AG09319 (cell line): ENCODE results near the gene ALDH1A1.

Experiments used
- DNase-seq: peaks from one replicate; pipeline ENCODE4 v3.0.0-alpha.2; 2010; ENCODE audit warnings: low read depth; ENCODE audit errors: extremely low read depth
- CTCF ChIP-seq: IDR thresholded peaks from 2 replicates; pipeline ENCODE4 v1.5.1; 2011; ENCODE audit warnings: low read depth, mild to moderate bottlenecking, inconsistent platforms, low read length, moderate library complexity

ALDH1A1 gene

GRCh38 chr9:72903103-72903502, 49.8 kb downstream of the ALDH1A1 start:
- no peak for TF ChIP-seq CTCF
- no peak for DNase-seq

- no peak for TF ChIP-seq CTCF
Observed at GRCh38 chr9:72902268-72902667, 50.6 kb downstream of the ALDH1A1 start.

DNA sequence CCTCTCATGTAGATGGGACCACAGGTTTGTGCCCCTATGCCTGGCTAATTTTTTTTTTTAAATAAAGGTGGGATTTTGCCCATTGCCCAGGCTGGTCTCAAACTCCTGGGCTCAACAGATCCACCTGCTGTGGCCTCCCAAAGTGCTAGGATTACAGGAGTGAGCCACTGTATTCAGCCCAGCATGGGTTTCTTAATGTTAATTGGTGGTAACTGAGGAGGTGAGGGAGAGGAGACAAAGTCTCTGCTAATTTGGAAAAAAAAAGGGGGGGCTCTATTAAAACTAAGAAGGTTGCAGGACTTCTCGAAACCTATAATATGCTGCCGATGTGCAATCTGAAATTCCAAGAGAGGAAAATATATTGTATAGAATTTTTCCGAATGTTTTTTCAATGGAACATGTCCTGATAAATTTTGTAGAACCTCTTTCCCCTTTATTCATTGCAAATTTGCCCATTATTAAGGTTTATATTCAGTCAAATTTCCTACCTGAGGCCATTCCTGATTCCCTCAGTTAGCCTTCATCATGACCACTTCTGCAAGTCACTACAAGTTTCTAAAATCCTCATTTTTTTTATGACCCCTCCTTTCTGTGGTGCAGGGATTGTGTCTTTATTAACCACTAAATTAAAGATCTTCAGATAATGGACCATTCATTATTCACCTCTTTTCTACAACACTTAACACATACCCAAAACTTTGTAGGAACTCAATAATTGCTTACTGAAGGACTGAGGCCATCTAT, 52.9 kb downstream of the ALDH1A1 start:
- no peak for TF ChIP-seq CTCF
- no peak for DNase-seq

More at GRCh38 chr9:72902268-72902667, 50.6 kb downstream of the ALDH1A1 start:
- no peak for DNase-seq

DNA sequence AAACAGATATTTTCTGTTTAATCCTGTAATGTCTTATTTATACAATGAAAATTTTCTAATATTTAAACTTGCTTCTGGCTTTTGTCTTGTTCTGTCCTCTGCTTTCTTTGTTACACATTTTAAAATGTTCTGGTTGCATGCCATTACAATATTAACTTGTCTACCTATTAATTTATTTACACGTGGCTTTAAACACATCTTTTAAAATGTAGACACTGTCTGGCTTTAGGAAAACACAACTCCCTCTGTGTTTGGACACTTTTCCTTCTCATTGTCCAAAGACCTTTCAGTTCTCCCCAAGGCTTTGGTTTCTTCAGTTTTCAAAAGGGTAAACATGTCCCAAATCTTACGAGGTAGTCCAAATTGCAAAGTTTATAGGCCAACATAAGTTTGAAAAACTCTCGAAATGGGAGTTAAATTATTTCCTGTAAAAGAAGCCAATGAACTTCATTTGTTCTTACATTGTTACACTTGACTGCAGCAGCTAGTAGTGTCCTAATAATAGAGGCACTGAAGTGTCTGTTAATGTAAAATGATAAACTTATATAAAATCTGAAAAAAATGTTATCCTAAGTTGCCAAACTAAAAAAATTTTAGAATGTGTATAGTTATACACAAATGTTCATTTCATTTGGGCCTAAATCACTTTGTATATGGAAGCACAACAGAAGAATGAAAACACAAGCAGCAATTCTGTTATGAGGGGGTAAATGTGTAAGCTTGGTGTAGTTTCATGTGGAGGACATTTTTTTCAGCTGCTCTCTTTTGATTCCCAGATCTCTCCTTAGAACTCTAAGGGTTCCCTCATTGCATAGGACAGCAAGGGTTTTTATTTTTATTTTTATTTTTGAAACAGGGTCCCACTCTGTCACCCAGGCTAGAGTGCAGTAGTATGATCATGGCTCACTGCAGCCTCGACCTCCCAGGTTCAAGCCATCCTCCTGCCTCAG, 53.8 kb downstream of the ALDH1A1 start:
- no peak for TF ChIP-seq CTCF
- no peak for DNase-seq

- TF ChIP-seq CTCF, result no peak
- DNase-seq, result no peak
Observed at GRCh38 chr9:72898360-72898759, 54.5 kb downstream of the ALDH1A1 start.

DNA sequence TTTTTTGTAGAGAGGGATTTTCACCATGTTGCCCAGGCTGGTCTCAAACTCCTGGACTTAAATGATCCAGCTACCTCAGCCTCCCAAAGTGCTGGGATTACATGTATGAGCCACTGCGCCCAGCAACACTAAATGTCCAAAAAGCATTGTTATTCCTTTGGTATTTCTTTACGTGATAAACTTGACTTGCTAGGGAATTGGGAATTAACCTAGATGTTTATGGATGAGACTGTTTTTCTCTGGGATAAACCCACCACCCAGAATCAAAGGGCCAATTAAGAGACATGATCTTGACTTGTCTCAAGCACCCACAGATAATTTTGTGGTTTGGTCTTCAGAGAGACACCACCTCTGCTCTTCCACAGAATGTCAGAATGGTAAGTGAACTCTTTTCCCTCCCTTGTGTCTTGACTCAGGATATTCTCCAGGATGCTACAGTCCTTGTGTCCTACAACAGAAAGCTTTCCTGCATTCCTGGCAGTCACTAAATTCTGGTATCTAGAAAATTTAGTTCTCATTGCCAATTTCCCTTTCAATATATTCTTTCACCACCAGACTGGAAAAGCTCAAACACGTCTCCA, 55.7 kb downstream of the ALDH1A1 start:
- TF ChIP-seq CTCF, result no peak
- DNase-seq, result no peak

DNA sequence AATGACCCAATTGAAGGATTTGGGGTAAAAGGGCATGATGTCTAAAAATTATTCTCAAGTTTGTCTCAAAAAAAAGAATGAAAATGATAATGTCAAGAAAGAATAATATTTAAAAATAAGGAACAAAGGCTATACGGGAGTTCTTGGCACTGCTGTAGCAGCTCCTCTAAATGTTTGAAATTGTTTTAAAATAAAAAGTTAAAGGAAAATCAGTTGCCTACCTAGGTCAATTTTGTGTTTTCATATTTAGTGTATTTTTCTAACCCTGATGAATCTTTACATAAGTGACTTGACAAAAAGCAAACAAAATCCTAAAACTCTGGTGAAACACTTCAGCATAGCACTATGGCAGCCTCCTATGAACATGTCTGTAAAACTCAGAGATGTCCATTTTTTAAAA, 56.4 kb downstream of the ALDH1A1 start:
- DNase-seq, result no peak
- TF ChIP-seq CTCF, result no peak
